Measurements from ENCODE around the gene TAS2R43. TPM values are rescaled to one million over a fixed set of nuclear protein-coding genes. Genes with fewer than 3 reads are reported as not detected.
A peak's percentile ranks its signal among the peaks of the same experiment; 100 is the strongest.
"Not testable (repeated sequence)": the region's sequence is repeated elsewhere in the genome, so short reads cannot be mapped to it uniquely, and the experiment has no call there.

Gene TAS2R43
- total RNA-seq, 1 experiment from 2014 or later: 0.48 TPM

DNA sequence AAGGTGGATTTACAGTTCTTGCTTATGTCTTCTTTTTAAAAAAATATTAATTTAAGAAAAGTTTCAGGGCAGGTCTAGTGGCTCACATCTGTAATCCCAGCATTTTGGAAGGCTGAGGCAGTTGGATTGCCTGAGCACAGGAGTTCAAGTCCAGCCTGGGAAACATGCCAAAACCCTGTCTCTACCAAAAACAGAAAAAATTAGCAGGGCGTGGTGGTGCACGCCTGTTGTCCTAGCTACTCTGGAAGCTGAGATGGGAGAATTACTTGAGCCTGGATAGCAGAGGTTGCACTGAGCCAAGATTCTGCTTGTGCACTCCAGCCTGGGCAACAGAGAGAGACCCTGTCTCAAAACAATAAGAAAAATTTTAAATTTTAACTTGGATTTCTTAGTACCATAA is 24.6 kb downstream of the TAS2R43 start:
- H4K5ac ChIP-seq (ENCODE audit: insufficient read length, low read depth, low read length): no peak overlapping the region
- H3K56ac ChIP-seq (ENCODE audit: insufficient read length, low read depth, low read length): no peak overlapping the region
- Mint-ChIP-seq H3K36me3 (ENCODE audit: insufficient read depth in 1 of 3, low read depth in 3 of 3) (peaks cover 0 to 2% (median 0%) of the 10 kb centered on the region in 3 experiments; a peak in 3 of 7 replicates), H3K9me3 (no peaks in the 10 kb centered on the region), H3K4me1 (peaks cover 17% of the 10 kb centered on the region in 2 experiments), H3K27me3 (ENCODE audit: low read depth) (no peaks in the 10 kb centered on the region; the same call in 1 of the 2 replicates), H3K4me3 (no peak overlapping the region), H3K27ac (no peak overlapping the region)
- H2BK12ac ChIP-seq (ENCODE audit: insufficient read length, low read depth, low read length): no peak overlapping the region
- H3K4me2 ChIP-seq (ENCODE audit: insufficient read depth, insufficient read length, low read length): no peak overlapping the region
- no CpG with 5 or more reads among the region's 2 CpGs for WGBS (ENCODE audit: extremely low coverage, insufficient read length, low lambda C conversion rate)
- no peak overlapping the region for H3K9ac ChIP-seq (ENCODE audit: extremely low read depth, insufficient read length, low read length)
- H3K23me2 ChIP-seq (ENCODE audit: insufficient read length, low read depth, low read length, poor library complexity, severe bottlenecking): no peaks in the 10 kb centered on the region
- no peak overlapping the region for H2BK20ac ChIP-seq (ENCODE audit: low read depth, low read length, poor library complexity, severe bottlenecking)
- DNase-seq: no peak
- no peak overlapping the region for H2BK120ac ChIP-seq (ENCODE audit: low read depth, low read length, poor library complexity, severe bottlenecking)
- no peak overlapping the region for H2BK15ac ChIP-seq (ENCODE audit: low read depth, low read length)
- H4K20me1 ChIP-seq (ENCODE audit: control insufficient read depth, insufficient read depth, insufficient read length): no peaks in the 10 kb centered on the region
- no peak overlapping the region for H4K91ac ChIP-seq (ENCODE audit: insufficient read length, low read depth, low read length)
- H3K4ac ChIP-seq (ENCODE audit: low read depth, low read length): no peak overlapping the region
- no peak overlapping the region for H3K14ac ChIP-seq (ENCODE audit: insufficient read depth, low read length)
- no peak overlapping the region for H3K27ac ChIP-seq (ENCODE audit: insufficient read length, low read depth, low read length)
- H3K23ac ChIP-seq (ENCODE audit: insufficient read length, low read depth, low read length): no peak overlapping the region
- no peaks in the 10 kb centered on the region; the same call in 1 of the 2 replicates for H3K27me3 ChIP-seq (ENCODE audit: insufficient read depth, low read length)
- H3T11ph ChIP-seq (ENCODE audit: low read length): no peak overlapping the region
- TF ChIP-seq, protein P1, sequence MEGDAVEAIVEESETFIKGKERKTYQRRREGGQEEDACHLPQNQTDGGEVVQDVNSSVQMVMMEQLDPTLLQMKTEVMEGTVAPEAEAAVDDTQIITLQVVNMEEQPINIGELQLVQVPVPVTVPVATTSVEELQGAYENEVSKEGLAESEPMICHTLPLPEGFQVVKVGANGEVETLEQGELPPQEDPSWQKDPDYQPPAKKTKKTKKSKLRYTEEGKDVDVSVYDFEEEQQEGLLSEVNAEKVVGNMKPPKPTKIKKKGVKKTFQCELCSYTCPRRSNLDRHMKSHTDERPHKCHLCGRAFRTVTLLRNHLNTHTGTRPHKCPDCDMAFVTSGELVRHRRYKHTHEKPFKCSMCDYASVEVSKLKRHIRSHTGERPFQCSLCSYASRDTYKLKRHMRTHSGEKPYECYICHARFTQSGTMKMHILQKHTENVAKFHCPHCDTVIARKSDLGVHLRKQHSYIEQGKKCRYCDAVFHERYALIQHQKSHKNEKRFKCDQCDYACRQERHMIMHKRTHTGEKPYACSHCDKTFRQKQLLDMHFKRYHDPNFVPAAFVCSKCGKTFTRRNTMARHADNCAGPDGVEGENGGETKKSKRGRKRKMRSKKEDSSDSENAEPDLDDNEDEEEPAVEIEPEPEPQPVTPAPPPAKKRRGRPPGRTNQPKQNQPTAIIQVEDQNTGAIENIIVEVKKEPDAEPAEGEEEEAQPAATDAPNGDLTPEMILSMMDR (conservative IDR thresholded peaks at IDR 0.05): no peak
- H3K4me1 ChIP-seq (ENCODE audit: insufficient read depth, low read length): no peaks in the 10 kb centered on the region; the same call in 1 of the 2 replicates
- H2AK5ac ChIP-seq (ENCODE audit: insufficient read length, low read length): no peak overlapping the region
- no peak overlapping the region for H2AFZ ChIP-seq (ENCODE audit: low read length)
- peaks cover 2% of the 10 kb centered on the region; the same call in 1 of the 2 replicates for H3K79me2 ChIP-seq (ENCODE audit: insufficient read depth, low read length)
- no peak overlapping the region for H4K8ac ChIP-seq (replicated peaks; ENCODE audit: insufficient read length, low read depth, low read length)
- no peaks in the 10 kb centered on the region for H3K79me1 ChIP-seq (ENCODE audit: insufficient read depth, low read depth, low read length, poor library complexity, severe bottlenecking)
- no peak overlapping the region for H2BK5ac ChIP-seq (ENCODE audit: insufficient read length, low read length)
- H3K18ac ChIP-seq (ENCODE audit: insufficient read length, low read depth, low read length): no peak overlapping the region
- no peaks in the 10 kb centered on the region for H3K9me3 ChIP-seq (ENCODE audit: control insufficient read depth, low read depth, low read length)

DNA sequence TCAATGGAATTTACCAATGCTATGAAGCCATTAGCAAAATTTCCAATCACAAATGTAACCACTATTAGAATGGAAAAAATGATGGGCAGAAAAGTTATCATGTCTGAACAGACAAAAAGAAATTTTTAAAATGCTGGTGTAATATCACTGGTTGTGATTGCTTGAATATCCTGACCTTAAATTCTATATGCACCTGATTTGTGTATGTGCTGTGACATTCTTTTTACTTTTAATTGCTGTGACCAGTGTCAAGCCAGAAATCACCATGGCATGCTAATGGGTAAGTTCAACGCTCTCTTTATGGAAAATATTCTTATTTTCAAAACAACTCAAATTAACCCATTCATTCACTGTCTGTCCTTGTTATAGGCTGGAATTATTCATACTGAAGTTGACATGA is 29.9 kb downstream of the TAS2R43 start, which contains the start of gene TAS2R46:
TAS2R46 (minus strand) TSS at position 101 of the 400 bp plus-strand sequence; CDS start at position 101, 0 bp downstream.
- H3K4ac ChIP-seq (ENCODE audit: low read depth, low read length); H4K8ac ChIP-seq (replicated peaks; ENCODE audit: insufficient read length, low read depth, low read length); H3K9me3 ChIP-seq (ENCODE audit: control insufficient read depth, low read depth, low read length); H3T11ph ChIP-seq (ENCODE audit: low read length); H2BK12ac ChIP-seq (ENCODE audit: insufficient read length, low read depth, low read length); H2BK5ac ChIP-seq (ENCODE audit: insufficient read length, low read length); H3K9ac ChIP-seq (ENCODE audit: extremely low read depth, insufficient read length, low read length); H3K14ac ChIP-seq (ENCODE audit: insufficient read depth, low read length); H3K79me1 ChIP-seq (ENCODE audit: insufficient read depth, low read depth, low read length, poor library complexity, severe bottlenecking); H3K27me3 ChIP-seq (ENCODE audit: insufficient read depth, low read length); H2BK15ac ChIP-seq (ENCODE audit: low read depth, low read length); H3K4me1 ChIP-seq (ENCODE audit: insufficient read depth, low read length); H3K27me3 Mint-ChIP-seq (ENCODE audit: low read depth); H3K23me2 ChIP-seq (ENCODE audit: insufficient read length, low read depth, low read length, poor library complexity, severe bottlenecking); H4K5ac ChIP-seq (ENCODE audit: insufficient read length, low read depth, low read length); H3K36me3 Mint-ChIP-seq (ENCODE audit: insufficient read depth in 1 of 3, low read depth in 3 of 3); H3K56ac ChIP-seq (ENCODE audit: insufficient read length, low read depth, low read length); H3K4me2 ChIP-seq (ENCODE audit: insufficient read depth, insufficient read length, low read length); H3K4me3 Mint-ChIP-seq; H3K18ac ChIP-seq (ENCODE audit: insufficient read length, low read depth, low read length); H3K79me2 ChIP-seq (ENCODE audit: insufficient read depth, low read length); H3K23ac ChIP-seq (ENCODE audit: insufficient read length, low read depth, low read length); H4K20me1 ChIP-seq (ENCODE audit: control insufficient read depth, insufficient read depth, insufficient read length); H3K9me3 Mint-ChIP-seq; H2AK5ac ChIP-seq (ENCODE audit: insufficient read length, low read length); DNase-seq; H2AFZ ChIP-seq (ENCODE audit: low read length); H4K91ac ChIP-seq (ENCODE audit: insufficient read length, low read depth, low read length); H2BK20ac ChIP-seq (ENCODE audit: low read depth, low read length, poor library complexity, severe bottlenecking); H3K4me1 Mint-ChIP-seq; H3K27ac ChIP-seq (ENCODE audit: insufficient read length, low read depth, low read length); H2BK120ac ChIP-seq (ENCODE audit: low read depth, low read length, poor library complexity, severe bottlenecking): not testable (repeated sequence)
- peak within 1 kb of the TSS in 1 of 3 experiments; percentile 14; a peak in 1 of 7 replicates for H3K27ac Mint-ChIP-seq
- no CpG with 5 or more reads among the region's 1 CpG for WGBS (ENCODE audit: extremely low coverage, insufficient read length, low lambda C conversion rate)
